Measurements from ENCODE around the gene UCP2. TPM values are rescaled to one million over a fixed set of nuclear protein-coding genes. Genes with fewer than 3 reads are reported as not detected.
"Not testable (repeated sequence)": the region's sequence is repeated elsewhere in the genome, so short reads cannot be mapped to it uniquely, and the experiment has no call there.

Gene UCP2
- total and polyA plus RNA-seq, 4 donors: 44.7 to 207 (median 139) TPM

GRCh38 chr11:73942010-73942409 lies 40.6 kb downstream of the UCP2 start:
- no peak for DNase-seq
- 63 to 82% methylated on average over 1 of the region's 1 CpG for WGBS, 2 donors
- H3K27me3 ChIP-seq (ENCODE audit: control insufficient read depth in 3 of 3, insufficient read depth in 3 of 3, low read length in 2 of 3): no peaks in the 10 kb centered on the region
- no peak overlapping the region for H3K9ac ChIP-seq (ENCODE audit: insufficient read depth in 1 of 2, low read length in 2 of 2)
- H3K4me3 ChIP-seq: no peak overlapping the region
- H3K9me3 ChIP-seq (ENCODE audit: control insufficient read depth in 4 of 4, insufficient read depth in 3 of 4, low read length in 3 of 4): peaks cover 0 to 4% (median 0%) of the 10 kb centered on the region in 4 donors
- no peak for ATAC-seq (ENCODE audit: insufficient read depth, low FRiP score)
- TF ChIP-seq, protein P1, sequence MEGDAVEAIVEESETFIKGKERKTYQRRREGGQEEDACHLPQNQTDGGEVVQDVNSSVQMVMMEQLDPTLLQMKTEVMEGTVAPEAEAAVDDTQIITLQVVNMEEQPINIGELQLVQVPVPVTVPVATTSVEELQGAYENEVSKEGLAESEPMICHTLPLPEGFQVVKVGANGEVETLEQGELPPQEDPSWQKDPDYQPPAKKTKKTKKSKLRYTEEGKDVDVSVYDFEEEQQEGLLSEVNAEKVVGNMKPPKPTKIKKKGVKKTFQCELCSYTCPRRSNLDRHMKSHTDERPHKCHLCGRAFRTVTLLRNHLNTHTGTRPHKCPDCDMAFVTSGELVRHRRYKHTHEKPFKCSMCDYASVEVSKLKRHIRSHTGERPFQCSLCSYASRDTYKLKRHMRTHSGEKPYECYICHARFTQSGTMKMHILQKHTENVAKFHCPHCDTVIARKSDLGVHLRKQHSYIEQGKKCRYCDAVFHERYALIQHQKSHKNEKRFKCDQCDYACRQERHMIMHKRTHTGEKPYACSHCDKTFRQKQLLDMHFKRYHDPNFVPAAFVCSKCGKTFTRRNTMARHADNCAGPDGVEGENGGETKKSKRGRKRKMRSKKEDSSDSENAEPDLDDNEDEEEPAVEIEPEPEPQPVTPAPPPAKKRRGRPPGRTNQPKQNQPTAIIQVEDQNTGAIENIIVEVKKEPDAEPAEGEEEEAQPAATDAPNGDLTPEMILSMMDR (IDR thresholded peaks at IDR 0.05; ENCODE audit: control extremely low read depth, extremely low read depth): no peak
- H3K36me3 ChIP-seq (ENCODE audit: control insufficient read depth in 4 of 4, insufficient read depth in 4 of 4, low read length in 4 of 4): no peaks in the 10 kb centered on the region
- no peak overlapping the region for H3K27ac ChIP-seq (ENCODE audit: low read depth in 1 of 2, low read length in 1 of 2)
- H3K4me1 ChIP-seq (ENCODE audit: control insufficient read depth in 5 of 5, insufficient read depth in 5 of 5, low read length in 5 of 5): no peaks in the 10 kb centered on the region

DNA sequence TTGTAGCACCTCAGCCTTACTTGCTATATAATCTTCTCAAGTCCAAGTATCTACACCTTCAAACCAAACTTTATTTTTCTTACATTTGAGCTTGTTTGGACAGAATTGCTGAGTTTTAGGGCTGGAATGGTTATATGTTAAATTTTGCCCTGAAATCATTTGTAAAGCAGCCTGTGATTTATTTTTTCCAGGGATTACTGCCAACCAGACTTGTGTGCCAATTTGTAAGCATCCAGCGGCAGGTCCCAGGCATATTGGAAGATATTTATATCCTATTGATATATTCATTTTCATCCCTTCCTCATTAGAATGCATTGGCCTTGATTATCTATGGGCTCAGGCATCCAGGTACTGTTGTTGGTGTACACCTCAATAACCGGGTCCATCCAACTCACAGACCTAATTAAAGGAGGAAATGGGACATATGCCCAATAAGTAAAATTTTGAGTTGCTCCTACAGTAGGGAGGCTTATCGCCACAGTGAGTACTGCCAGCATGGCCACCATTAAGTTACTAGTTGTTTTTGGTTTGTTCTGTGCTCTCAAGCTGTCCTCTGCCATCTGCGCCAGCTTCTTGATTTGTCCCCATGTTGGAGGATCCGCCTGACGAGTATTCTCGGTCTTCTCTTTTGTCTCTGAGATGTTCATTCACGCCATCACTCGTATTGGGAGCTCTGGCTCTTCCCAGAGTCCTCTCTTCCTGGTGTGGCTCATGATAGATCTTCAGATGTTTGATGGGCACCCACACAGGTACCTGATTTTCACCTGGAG lies 41.7 kb downstream of the UCP2 start:
- Histone ChIP-seq H3K9me3 (ENCODE audit: control insufficient read depth in 4 of 4, insufficient read depth in 3 of 4, low read length in 3 of 4) (peaks cover 0 to 4% (median 0%) of the 10 kb centered on the region in 4 donors), H3K27ac (ENCODE audit: low read depth in 1 of 2, low read length in 1 of 2) (no peak overlapping the region), H3K9ac (ENCODE audit: insufficient read depth in 1 of 2, low read length in 2 of 2) (no peak overlapping the region), H3K4me3 (no peak overlapping the region), H3K36me3 (ENCODE audit: control insufficient read depth in 4 of 4, insufficient read depth in 4 of 4, low read length in 4 of 4) (no peaks in the 10 kb centered on the region), H3K27me3 (ENCODE audit: control insufficient read depth in 3 of 3, insufficient read depth in 3 of 3, low read length in 2 of 3) (no peaks in the 10 kb centered on the region), H3K4me1 (ENCODE audit: control insufficient read depth in 5 of 5, insufficient read depth in 5 of 5, low read length in 5 of 5) (no peaks in the 10 kb centered on the region)
- TF ChIP-seq, protein P1 (IDR thresholded peaks at IDR 0.05; ENCODE audit: control extremely low read depth, extremely low read depth): no peak
- 95 to 96% methylated on average over 9 of the region's 9 CpGs for WGBS, 2 donors
- DNase-seq (no peak), ATAC-seq (ENCODE audit: insufficient read depth, low FRiP score) (no peak)

GRCh38 chr11:73939096-73939495 lies 43.5 kb downstream of the UCP2 start:
- peaks cover 0 to 4% (median 0%) of the 10 kb centered on the region in 4 donors for H3K9me3 ChIP-seq (ENCODE audit: control insufficient read depth in 4 of 4, insufficient read depth in 3 of 4, low read length in 3 of 4)
- WGBS, 2 donors: 70 to 83% methylated on average over 4 of the region's 4 CpGs
- TF ChIP-seq, protein P1 (IDR thresholded peaks at IDR 0.05; ENCODE audit: control extremely low read depth, extremely low read depth): no peak
- no peak overlapping the region for H3K27ac ChIP-seq (ENCODE audit: low read depth in 1 of 2, low read length in 1 of 2)
- H3K4me1 ChIP-seq (ENCODE audit: control insufficient read depth in 5 of 5, insufficient read depth in 5 of 5, low read length in 5 of 5): no peaks in the 10 kb centered on the region
- H3K4me3 ChIP-seq: no peak overlapping the region
- H3K27me3 ChIP-seq (ENCODE audit: control insufficient read depth in 3 of 3, insufficient read depth in 3 of 3, low read length in 2 of 3): no peaks in the 10 kb centered on the region
- peaks cover 0 to under 1% (median 0%) of the 10 kb centered on the region in 4 donors for H3K36me3 ChIP-seq (ENCODE audit: control insufficient read depth in 4 of 4, insufficient read depth in 4 of 4, low read length in 4 of 4)
- DNase-seq (no peak), ATAC-seq (ENCODE audit: insufficient read depth, low FRiP score) (no peak)
- no peak overlapping the region for H3K9ac ChIP-seq (ENCODE audit: insufficient read depth in 1 of 2, low read length in 2 of 2)

DNA sequence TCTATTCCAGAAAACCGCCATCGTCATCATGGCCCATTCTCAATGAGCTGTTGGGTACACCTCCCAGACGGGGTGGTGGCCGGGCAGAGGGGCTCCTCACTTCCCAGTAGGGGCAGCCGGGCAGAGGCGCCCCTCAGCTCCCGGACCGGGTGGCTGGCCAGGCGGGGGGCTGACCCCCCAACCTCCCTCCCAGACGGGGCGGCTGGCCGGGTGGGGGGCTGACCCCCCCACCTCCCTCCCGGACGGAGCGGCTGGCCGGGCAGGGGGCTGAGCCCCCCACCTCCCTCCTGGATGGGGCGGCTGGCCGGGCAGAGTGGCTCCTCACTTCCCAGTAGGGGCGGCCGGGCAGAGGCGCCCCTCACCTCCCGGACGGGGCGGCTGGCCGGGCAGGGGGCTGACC lies 46.6 kb downstream of the UCP2 start:
- ATAC-seq (ENCODE audit: insufficient read depth, low FRiP score); H3K4me1 ChIP-seq (ENCODE audit: control insufficient read depth in 5 of 5, insufficient read depth in 5 of 5, low read length in 5 of 5); H3K27ac ChIP-seq (ENCODE audit: low read depth in 1 of 2, low read length in 1 of 2); H3K9ac ChIP-seq (ENCODE audit: insufficient read depth in 1 of 2, low read length in 2 of 2); H3K27me3 ChIP-seq (ENCODE audit: control insufficient read depth in 3 of 3, insufficient read depth in 3 of 3, low read length in 2 of 3); H3K9me3 ChIP-seq (ENCODE audit: control insufficient read depth in 4 of 4, insufficient read depth in 3 of 4, low read length in 3 of 4); H3K4me3 ChIP-seq; DNase-seq; H3K36me3 ChIP-seq (ENCODE audit: control insufficient read depth in 4 of 4, insufficient read depth in 4 of 4, low read length in 4 of 4): not testable (repeated sequence)
- 96 to 97% methylated on average over 7 to 19 of the region's 25 CpGs for WGBS, 2 donors
